NCI-H128 (cell line): ENCODE measurements around the gene DDX24.

Experiments
- DNase-seq: peaks from one replicate; lab custom pipeline; 2025; ENCODE audit not compliant: unreplicated experiment; lab: John Stamatoyannopoulos, UW

DDX24 gene

GRCh38 chr14:94080621-94081385 is at the start of gene DDX24, which contains the start of gene IFI27L1:
TSS of gene DDX24 (minus strand) at chr14:94081202. CDS start at chr14:94079742, 1,460 bp downstream.
TSS of gene IFI27L1 (plus strand) at chr14:94081310. CDS start at chr14:94096938, 15,628 bp downstream.
- peak; percentile 95 for DNase-seq

GRCh38 chr14:94129758-94130414 is 48.9 kb upstream of the DDX24 start:
- DNase-seq, result peak; percentile 58

- DNase-seq, result peak; percentile 66
Measured at GRCh38 chr14:94129111-94129757, 48.2 kb upstream of the DDX24 start, which contains the start of gene IFI27L2. TSS of gene IFI27L2 (minus strand) at chr14:94129604. CDS start at chr14:94129564, 40 bp downstream.

GRCh38 chr14:94128216-94128839 is 47.3 kb upstream of the DDX24 start:
- DNase-seq, result no peak

- DNase-seq, result no peak
Measured at GRCh38 chr14:94127330-94127729, 46.3 kb upstream of the DDX24 start.

GRCh38 chr14:94126800-94127199 is 45.8 kb upstream of the DDX24 start:
- no peak for DNase-seq

GRCh38 chr14:94126419-94126677 is 45.3 kb upstream of the DDX24 start:
- DNase-seq, result no peak

- DNase-seq, result no peak
Measured at GRCh38 chr14:94125659-94126418, 44.8 kb upstream of the DDX24 start.

- DNase-seq, result no peak
Measured at GRCh38 chr14:94124582-94125377, 43.8 kb upstream of the DDX24 start.

- DNase-seq, result no peak
Measured at GRCh38 chr14:94123868-94124267, 42.9 kb upstream of the DDX24 start.

- no peak for DNase-seq
Measured at GRCh38 chr14:94123296-94123695, 42.3 kb upstream of the DDX24 start.

- DNase-seq, result no peak
Measured at GRCh38 chr14:94122438-94122837, 41.4 kb upstream of the DDX24 start.

- no peak for DNase-seq
Measured at GRCh38 chr14:94121485-94121884, 40.5 kb upstream of the DDX24 start.

- no peak for DNase-seq
Measured at GRCh38 chr14:94120667-94121340, 39.8 kb upstream of the DDX24 start.

- no peak for DNase-seq
Measured at GRCh38 chr14:94119071-94119470, 38.1 kb upstream of the DDX24 start.

- DNase-seq, result no peak
Measured at GRCh38 chr14:94117856-94118255, 36.9 kb upstream of the DDX24 start.

GRCh38 chr14:94116701-94117100 is 35.7 kb upstream of the DDX24 start:
- no peak for DNase-seq

- no peak for DNase-seq
Measured at GRCh38 chr14:94115631-94116030, 34.6 kb upstream of the DDX24 start.

- DNase-seq, result no peak
Measured at GRCh38 chr14:94115058-94115591, 34.1 kb upstream of the DDX24 start.
